ENCODE measurements around the gene RASGEF1C.
"Not testable (repeated sequence)": the region's sequence is repeated elsewhere in the genome, so short reads cannot be mapped to it uniquely, and the experiment has no call there.

The RASGEF1C gene

DNA sequence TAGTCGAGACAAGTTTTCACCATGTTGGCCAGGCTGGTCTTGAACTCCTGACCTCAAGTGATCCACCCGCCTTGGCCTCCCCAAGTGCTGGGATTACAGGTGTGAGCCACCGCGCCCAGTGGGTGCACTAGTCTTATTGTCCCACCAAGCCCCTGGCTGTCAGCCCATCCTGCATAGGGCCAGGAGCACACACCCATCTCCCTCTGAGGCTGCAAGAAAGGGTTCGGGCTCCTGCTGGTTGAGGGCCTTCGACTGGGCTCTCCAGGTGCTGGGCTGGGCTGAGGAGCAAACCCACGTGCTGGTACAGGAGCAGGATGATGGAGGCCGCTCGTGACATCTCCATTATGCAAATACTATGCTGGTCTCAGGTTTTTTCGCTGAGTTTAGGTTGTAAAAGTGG, 112.4 kb downstream of the RASGEF1C start:
- no peak overlapping the region for H3K4me3 ChIP-seq (ENCODE audit: low read depth, low read length)
- TF ChIP-seq, protein P1, sequence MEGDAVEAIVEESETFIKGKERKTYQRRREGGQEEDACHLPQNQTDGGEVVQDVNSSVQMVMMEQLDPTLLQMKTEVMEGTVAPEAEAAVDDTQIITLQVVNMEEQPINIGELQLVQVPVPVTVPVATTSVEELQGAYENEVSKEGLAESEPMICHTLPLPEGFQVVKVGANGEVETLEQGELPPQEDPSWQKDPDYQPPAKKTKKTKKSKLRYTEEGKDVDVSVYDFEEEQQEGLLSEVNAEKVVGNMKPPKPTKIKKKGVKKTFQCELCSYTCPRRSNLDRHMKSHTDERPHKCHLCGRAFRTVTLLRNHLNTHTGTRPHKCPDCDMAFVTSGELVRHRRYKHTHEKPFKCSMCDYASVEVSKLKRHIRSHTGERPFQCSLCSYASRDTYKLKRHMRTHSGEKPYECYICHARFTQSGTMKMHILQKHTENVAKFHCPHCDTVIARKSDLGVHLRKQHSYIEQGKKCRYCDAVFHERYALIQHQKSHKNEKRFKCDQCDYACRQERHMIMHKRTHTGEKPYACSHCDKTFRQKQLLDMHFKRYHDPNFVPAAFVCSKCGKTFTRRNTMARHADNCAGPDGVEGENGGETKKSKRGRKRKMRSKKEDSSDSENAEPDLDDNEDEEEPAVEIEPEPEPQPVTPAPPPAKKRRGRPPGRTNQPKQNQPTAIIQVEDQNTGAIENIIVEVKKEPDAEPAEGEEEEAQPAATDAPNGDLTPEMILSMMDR (IDR thresholded peaks at IDR 0.05; ENCODE audit: low read depth, low read length), result no peak

DNA sequence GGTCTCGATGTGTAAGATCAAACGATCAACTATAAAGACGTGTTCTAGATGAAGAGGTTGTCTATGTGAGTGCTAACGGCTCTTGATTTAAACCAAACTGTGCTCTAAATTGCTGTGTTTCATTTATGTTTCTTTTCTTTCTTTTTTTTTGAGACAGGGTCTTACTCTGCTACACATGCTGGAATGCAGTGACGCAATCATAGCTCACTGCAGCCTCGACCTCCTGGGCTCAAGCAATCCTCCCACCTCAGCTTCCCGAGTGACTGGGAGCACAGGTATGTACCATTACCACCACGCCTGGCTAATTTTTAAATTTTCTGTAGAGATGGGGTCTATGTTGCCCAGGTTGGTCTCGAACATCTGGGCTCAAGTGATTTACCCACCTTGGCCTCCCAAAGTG, 113.5 kb downstream of the RASGEF1C start:
- TF ChIP-seq, protein P1 (IDR thresholded peaks at IDR 0.05; ENCODE audit: low read depth, low read length), result no peak
- no peak overlapping the region for H3K4me3 ChIP-seq (ENCODE audit: low read depth, low read length)

DNA sequence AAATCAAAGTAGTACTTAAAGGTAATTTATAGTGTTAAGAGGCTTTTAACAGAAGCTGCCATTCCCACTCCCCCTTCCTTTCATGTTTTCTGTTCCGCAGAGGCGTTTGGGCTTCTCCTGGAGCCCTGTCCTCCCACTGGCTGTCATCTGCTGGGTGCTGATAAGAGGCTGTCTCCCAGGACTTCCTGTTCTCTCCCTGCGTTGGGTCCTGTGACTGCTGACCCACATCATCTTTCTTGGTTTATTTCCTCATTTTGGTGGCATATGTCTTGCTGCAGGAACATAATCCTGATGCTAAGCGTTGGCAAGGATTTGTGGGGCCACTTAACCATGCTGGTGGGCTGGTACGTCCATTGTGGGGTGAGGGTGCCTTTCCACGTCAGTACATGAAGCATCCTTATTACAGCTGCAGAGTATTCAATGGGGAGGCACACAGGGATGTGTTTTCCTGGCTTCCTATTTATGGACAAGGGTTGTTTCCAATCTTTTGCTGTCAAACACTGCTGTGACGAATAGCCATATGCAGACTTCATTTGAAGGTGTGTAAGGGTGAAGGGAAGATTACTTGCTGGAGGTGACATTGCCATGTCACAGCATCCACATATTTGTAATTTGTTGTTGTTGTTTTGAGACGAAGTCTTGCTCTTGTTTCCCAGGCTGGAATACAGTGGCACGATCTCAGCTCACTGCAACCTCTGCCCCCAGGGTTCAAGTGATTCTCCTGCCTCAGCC, 115.2 kb downstream of the RASGEF1C start:
- TF ChIP-seq, protein P1 (IDR thresholded peaks at IDR 0.05; ENCODE audit: low read depth, low read length), result no peak
- no peak overlapping the region for H3K4me3 ChIP-seq (ENCODE audit: low read depth, low read length)

DNA sequence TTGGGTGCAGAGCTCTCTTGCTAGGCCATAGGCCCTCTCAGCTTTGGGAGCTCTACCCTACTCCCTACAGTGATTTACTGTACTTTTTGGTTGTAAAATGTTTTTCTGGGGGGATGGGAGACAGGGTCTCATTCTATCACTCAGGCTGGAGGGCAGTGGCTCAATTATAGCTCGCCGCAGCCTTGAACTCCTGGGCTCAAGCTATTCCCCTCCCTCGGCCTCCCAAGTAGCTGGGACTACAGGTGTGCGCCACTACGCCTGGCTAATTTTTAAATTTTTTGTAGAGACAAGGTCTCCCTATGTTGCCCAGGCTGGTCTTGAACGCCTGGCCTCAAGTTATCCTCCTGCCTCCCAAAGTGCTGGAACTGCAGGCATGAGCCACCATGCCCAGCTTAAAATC, 115.8 kb downstream of the RASGEF1C start:
- TF ChIP-seq, protein P1 (IDR thresholded peaks at IDR 0.05; ENCODE audit: low read depth, low read length), result no peak
- H3K4me3 ChIP-seq (ENCODE audit: low read depth, low read length), result no peak overlapping the region

DNA sequence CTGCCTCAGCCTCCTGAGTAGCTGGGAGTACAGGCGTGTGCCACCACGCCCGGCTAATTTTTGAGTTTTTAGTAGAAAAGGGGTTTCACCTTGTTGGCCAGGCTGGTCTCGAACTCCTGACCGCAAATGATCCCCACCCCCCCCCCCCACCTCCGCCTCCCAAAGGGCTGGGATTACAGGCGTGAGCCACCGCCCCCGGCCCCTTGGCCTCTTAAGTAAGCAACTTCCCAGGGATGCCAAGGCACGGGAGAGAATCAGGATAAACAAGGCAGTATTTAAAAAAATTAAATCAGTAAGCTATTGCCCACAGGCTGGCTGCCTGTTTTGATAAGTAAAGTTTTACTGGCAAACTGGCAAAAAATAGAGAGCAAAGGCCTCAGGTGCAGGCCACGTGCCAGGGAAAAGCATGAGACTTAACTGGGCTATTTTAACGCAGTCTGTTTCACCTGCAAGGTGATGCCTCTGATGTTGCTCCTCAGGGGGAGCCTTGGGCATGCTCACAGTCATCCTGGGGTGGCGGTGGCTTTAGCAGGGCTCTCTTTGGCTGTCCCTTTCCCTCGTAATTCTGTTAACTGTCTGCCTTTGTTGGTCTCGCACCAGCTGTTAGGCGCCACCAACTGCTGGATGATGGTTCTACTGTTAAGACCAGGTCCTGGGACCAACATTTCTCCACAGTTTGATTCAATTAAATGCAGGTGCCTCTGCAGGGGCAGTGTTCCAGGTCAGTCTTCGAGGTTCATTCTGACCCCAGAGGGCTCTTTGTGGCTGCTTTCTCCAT, 118.1 kb downstream of the RASGEF1C start:
- H3K4me3 ChIP-seq (ENCODE audit: low read depth, low read length), result peak overlapping the region; percentile 51
- TF ChIP-seq, protein P1 (IDR thresholded peaks at IDR 0.05; ENCODE audit: low read depth, low read length), result no peak

DNA sequence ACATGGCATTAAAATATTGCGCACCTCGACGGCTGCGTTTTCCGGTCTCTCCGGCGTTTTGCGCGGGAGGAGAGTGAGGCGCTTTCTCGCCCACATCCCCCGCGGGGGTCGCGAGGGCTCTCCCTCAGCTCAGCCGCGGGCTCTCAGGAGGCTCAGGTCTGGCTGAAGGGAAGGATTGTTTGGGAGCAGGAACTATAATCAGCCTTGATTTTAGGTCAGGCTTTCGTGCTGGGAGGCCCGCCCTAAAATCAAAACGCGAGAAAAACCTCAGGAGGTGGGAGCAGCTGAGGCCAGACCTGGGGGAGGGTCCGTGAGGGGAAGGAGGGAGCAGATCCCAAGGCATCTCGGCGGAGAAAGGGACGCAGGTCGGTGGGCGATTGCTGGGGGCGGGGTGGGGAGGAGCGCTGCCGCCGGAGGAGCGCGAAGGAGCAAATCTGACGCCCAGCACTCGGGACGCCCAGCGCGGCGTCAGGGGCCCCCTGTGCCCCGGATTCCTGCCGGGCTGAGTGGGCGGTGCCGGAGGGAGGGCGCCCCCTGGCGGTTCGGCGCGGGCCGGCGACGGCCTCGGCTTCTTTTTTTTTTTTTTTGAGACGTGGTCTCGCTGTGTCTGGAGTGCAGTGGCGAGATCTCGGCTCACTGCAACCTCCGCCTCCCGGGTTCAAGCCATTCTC, 118.8 kb downstream of the RASGEF1C start:
- peak overlapping the region; percentile 51 for H3K4me3 ChIP-seq (ENCODE audit: low read depth, low read length)
- TF ChIP-seq, protein P1 (IDR thresholded peaks at IDR 0.05; ENCODE audit: low read depth, low read length), result peak; percentile 65

DNA sequence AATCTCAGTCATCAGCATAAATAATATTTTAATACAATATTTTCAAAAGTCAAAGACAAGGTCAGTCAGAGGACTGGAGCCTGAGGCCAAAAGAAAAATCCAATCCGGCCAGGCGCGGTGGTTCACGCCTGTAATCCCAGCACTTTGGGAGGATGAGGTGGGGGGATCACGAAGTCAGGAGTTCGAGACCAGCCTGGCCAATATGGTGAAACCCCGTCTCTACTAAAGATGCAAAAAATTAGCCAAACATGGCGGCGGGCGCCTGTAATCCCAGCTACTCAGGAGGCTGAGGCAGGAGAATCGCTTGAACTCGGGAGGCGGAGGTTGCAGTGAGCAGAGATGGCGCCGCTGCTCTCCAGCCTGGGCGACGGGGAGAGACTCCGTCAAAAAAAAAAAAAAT, 119.4 kb downstream of the RASGEF1C start:
- not testable (repeated sequence) for H3K4me3 ChIP-seq (ENCODE audit: low read depth, low read length)
